GM13977 (cell line): ENCODE measurements around the gene CDC37.

Experiments used
- DNase-seq: peaks from one replicate; pipeline ENCODE4 v3.0.0; 2012; ENCODE audit warnings: low spot score
- CTCF ChIP-seq: IDR thresholded peaks from 2 replicates; pipeline ENCODE4 v1.5.1; 2012; ENCODE audit warnings: mild to moderate bottlenecking, control low read depth; ENCODE audit not compliant: insufficient read depth; ENCODE audit errors: extremely low read depth, missing control alignments
- in situ Hi-C: fragments of 300-500 bp; cut with MboI; formaldehyde crosslinking; loops from one replicate; pipeline ENCODE4 v1.12.0; 2022; ENCODE audit warnings: low sequenced_read_pairs, low pct_unique_long_range_greater_than_20kb, mixed read lengths, inconsistent platforms; ENCODE audit not compliant: unreplicated experiment

CDC37 gene

GRCh38 chr19:10403137-10404021, at the start of gene CDC37:
Gene CDC37, minus strand, starts transcription at chr19:10403542. Its CDS starts 63 bp downstream, at chr19:10403479.
- TF ChIP-seq CTCF, result no peak
- in situ Hi-C loops, result no loop called here
- peak; percentile 99 for DNase-seq

GRCh38 chr19:10450853-10451609, 47.7 kb upstream of the CDC37 start:
- in situ Hi-C loops, result no loop called here
- no peak for TF ChIP-seq CTCF
- no peak for DNase-seq

- in situ Hi-C loops, result no loop called here
- no peak for DNase-seq
- no peak for TF ChIP-seq CTCF
These were observed 47.0 kb upstream of the CDC37 start for GRCh38 chr19:10450191-10450852.

- TF ChIP-seq CTCF, result no peak
- in situ Hi-C loops, result no loop called here
These were observed 45.7 kb upstream of the CDC37 start for GRCh38 chr19:10449037-10449436.

GRCh38 chr19:10442698-10443097, 39.4 kb upstream of the CDC37 start:
- TF ChIP-seq CTCF, result no peak
- no peak for DNase-seq
- in situ Hi-C loops, result no loop called here

More at GRCh38 chr19:10449037-10449436, 45.7 kb upstream of the CDC37 start:
- no peak for DNase-seq

- DNase-seq, result no peak
- in situ Hi-C loops, result no loop called here
- no peak for TF ChIP-seq CTCF
These were observed 36.2 kb upstream of the CDC37 start for GRCh38 chr19:10439588-10439987.
